ENCODE measurements around the gene PITPNM2.

DNA sequence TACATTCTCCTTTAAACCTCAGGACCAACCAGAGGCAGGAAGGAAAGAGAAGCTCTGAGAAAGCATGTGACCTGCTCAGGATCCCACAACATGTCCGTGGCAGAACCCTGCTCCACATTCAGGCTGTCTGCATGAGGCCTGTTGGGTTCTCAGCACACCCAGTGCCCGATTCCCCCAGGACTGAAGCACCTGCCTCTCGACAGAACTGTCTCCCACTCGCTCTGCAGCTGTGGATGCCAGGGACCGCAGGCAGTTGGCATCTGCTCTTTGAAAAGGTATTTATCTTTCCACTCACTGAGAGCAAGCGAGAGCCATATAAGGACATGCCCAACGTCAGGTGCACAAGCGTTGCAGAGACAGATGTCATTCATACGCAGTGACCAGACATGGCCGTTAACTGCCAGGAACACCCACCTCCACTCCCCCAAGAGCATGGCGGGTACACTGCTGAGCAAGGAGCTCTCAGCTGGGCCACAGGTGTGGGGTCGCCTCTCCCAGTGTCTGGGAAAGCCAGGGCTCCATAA is 18.9 kb downstream of the PITPNM2 start:
- TF ChIP-seq, protein P1, sequence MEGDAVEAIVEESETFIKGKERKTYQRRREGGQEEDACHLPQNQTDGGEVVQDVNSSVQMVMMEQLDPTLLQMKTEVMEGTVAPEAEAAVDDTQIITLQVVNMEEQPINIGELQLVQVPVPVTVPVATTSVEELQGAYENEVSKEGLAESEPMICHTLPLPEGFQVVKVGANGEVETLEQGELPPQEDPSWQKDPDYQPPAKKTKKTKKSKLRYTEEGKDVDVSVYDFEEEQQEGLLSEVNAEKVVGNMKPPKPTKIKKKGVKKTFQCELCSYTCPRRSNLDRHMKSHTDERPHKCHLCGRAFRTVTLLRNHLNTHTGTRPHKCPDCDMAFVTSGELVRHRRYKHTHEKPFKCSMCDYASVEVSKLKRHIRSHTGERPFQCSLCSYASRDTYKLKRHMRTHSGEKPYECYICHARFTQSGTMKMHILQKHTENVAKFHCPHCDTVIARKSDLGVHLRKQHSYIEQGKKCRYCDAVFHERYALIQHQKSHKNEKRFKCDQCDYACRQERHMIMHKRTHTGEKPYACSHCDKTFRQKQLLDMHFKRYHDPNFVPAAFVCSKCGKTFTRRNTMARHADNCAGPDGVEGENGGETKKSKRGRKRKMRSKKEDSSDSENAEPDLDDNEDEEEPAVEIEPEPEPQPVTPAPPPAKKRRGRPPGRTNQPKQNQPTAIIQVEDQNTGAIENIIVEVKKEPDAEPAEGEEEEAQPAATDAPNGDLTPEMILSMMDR (IDR thresholded peaks at IDR 0.05) = no peak
- no peak for TF ChIP-seq TAF1 (IDR thresholded peaks at IDR 0.05; ENCODE audit: borderline replicate concordance, low read depth, low read length)
- no peak for TF ChIP-seq USF2 (IDR thresholded peaks at IDR 0.05; ENCODE audit: borderline replicate concordance, low read depth, low read length)

Data from SK-N-SH (cell line).